HG02798 (cell line): ENCODE data around the gene FASTKD2.

Experiments used
- ATAC-seq: cut with Tn5 transposase; IDR thresholded peaks from one replicate; pipeline ENCODE4 v1.9.1; 2021; ENCODE audit warnings: mild to moderate bottlenecking; ENCODE audit not compliant: unreplicated experiment, poor library complexity

Gene FASTKD2

DNA sequence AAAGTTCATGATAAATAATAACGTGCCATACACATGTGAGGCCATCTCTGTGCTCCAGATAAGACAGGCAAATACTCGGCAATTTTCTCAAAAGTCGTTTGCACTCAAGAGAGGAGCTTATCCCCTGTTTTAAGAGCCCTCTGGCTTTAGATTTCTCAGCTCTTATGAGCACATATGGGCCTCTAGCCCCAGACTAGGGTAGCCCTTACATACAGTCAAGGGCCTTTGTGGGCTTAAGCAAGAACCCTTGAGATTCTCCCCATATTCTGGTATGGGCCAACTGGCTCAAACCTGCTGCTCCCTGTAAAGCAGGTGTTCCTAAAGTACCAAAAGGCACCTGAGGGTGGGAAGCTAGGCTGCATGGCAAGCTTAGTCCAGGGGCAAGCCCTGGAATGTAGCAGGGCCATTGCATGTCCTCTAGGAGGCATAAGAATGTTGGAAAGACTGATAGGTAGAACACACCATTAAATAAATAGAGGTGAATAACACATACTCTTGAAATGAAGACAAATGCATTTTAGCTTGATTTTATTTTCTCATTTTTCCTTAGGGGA is 66.1 kb downstream of the FASTKD2 start:
- no peak for ATAC-seq

DNA sequence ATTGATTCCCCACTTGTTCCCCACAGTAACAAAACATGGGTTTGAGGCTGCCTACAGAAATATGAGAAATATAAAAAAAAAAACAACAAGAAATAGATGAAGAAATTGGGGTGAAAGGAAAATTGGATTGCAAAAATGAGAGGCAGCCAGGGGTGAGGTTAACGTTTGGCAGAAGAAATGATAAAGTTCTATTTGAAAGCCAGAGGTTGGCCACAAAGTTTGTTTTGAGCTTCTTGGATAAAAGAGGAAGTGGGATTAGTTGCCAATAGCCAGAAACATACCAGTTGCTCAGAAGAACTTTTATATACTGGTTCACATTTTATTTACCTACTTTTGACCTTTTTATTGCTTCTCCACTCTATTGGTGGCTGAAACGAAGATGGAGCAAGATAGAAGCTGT is 67.5 kb downstream of the FASTKD2 start:
- ATAC-seq: no peak

DNA sequence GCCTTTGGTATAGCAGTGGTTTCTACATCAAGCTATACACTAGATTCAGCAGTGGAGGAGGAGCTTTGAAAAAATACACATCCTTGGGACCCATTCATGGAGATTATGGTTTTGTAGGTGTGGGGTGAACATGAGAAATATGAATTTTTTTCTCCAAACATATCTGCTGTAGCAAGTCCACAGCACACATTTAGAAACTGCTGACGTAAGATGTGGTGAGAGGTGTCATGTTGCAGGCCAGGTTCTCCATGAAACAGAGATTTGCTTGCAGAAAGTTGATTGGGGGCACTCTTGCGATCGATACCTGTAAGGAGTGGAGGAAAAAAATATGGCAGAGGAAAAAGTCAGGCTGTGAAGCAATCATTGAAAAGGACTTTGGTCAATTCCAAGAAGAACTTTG is 67.9 kb downstream of the FASTKD2 start:
- no peak for ATAC-seq

DNA sequence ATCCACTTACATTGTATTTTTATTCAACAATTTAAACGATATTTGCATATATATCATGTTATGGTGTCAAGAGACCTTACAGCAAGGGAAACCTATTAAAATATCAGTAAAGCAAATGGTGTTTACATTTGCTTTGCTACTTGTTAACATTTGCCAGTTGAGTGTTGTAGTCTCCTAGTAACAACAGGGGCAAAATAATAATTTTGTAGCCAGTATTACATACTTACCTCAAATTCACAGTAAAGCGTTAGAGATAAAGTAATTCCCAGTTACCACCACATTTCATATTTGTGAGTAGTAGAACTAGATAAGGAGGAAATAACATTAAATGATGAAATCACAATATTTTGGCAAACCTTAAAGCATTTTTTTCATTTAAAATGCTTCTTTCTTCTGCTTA is 71.3 kb downstream of the FASTKD2 start:
- no peak for ATAC-seq

DNA sequence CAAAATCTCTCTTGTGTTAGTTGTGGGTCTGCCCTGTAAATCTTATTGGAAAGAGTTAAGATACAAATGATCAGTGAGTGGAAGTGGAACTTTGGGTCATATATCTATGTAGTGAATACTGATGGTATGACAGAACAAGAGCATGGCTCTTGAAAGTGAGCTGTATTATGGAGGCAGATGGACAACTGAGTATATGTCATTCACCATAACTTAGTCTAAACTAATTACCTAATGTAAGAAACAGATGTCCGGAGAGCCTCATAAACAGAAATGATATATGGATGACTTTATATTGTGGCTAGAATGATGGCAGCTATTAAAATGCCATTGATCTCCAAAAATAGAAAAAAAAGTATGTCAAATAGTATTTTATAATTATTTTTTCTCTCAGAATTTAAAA is 72.4 kb downstream of the FASTKD2 start:
- no peak for ATAC-seq

DNA sequence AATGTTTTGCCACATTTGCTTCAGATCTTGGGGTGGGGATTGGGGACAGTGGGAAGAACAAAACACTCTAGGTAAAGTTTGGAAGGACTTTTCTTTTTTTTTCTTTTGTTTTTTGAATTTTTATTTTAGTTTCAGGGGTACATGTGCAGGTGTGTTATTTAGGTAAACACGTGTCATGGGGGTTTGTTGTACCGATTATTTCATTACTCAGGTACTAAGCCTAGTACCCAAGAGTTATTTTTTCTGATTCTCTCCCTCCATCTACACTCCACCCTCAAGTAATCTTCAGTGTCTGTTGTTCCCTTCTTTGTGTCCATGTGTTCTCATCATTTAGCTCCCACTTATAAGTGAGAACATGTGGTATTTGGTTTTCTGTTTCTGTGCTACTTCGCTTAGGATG is 73.3 kb downstream of the FASTKD2 start:
- no peak for ATAC-seq

DNA sequence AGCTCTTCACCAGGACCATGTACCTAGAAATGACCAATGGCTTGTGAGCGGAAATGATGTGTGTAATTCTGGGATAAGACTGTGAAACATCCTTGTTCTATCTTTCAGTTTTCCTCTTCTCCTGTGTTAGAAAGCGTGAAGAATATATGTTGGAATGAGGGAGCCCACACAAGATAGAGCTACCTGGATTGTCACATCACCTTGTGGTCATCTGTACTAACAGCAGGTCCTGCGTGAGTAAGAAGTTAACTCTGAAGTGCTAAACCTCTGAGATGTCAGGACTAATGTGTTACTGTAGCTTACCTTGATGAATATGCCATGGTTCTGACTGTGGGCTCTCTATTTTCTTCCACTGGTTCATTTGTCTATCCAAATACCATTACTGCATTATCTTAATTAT is 75.6 kb downstream of the FASTKD2 start:
- ATAC-seq: no peak
